HepG2 (cell line): ENCODE measurements around the gene PPP1CC. TPM values are rescaled to one million over a fixed set of nuclear protein-coding genes. Genes with fewer than 3 reads are reported as not detected.

ENCODE experiments used
- ELF3 ChIP-seq: IDR thresholded peaks from 2 replicates; pipeline ENCODE4 v1.6.1; 2016; ENCODE audit warnings: missing genetic modification reagents, missing compliant biosample characterization
- KAT2B ChIP-seq: fragments of 150-350 bp; IDR thresholded peaks from 2 replicates; pipeline ENCODE4 v1.6.1; 2014; ENCODE audit warnings: low read depth, low read length, borderline replicate concordance
- PAWR ChIP-seq: sonication (generic); formaldehyde crosslinking; IDR thresholded peaks from 2 replicates; pipeline ENCODE4 v1.4.0; 2020; ENCODE audit warnings: missing genetic modification reagents, mild to moderate bottlenecking, borderline replicate concordance
- SMAD1 ChIP-seq: sonication (generic); formaldehyde crosslinking; IDR thresholded peaks from 2 replicates; pipeline ENCODE4 v1.4.0; 2020; ENCODE audit warnings: missing genetic modification reagents, low read depth, mild to moderate bottlenecking, borderline replicate concordance
- SSRP1 ChIP-seq: IDR thresholded peaks from 2 replicates; pipeline ENCODE4 v1.6.1; 2016; ENCODE audit warnings: control low read depth
- SYNCRIP ChIP-seq: fragments of 200-400 bp; formaldehyde crosslinking; IDR thresholded peaks from 2 replicates; pipeline ENCODE4 v1.6.1; 2018; ENCODE audit warnings: mild to moderate bottlenecking, low read depth, low read length; ENCODE audit not compliant: insufficient read depth
- ZBTB38 ChIP-seq: sonication (generic); formaldehyde crosslinking; IDR thresholded peaks from 2 replicates; pipeline ENCODE4 v1.5.1; 2020; ENCODE audit warnings: mild to moderate bottlenecking, missing genetic modification reagents
- ZFY ChIP-seq: sonication (generic); formaldehyde crosslinking; IDR thresholded peaks from 2 replicates; pipeline ENCODE4 v1.4.0; 2020; ENCODE audit warnings: missing genetic modification reagents
- ZNF12 ChIP-seq: sonication (generic); formaldehyde crosslinking; IDR thresholded peaks from 2 replicates; pipeline ENCODE4 v1.5.0; 2020; ENCODE audit warnings: missing genetic modification reagents
- ZNF263 ChIP-seq: sonication (generic); formaldehyde crosslinking; IDR thresholded peaks from 2 replicates; pipeline ENCODE4 v1.4.0; 2020; ENCODE audit warnings: missing genetic modification reagents
- ZNF468 ChIP-seq: sonication (generic); formaldehyde crosslinking; IDR thresholded peaks from 2 replicates; pipeline ENCODE4 v1.8.0; 2022; ENCODE audit warnings: mild to moderate bottlenecking, moderate library complexity, missing genetic modification reagents
- polyA plus RNA-seq, 8 experiments: library from polyadenylated mRNA; depleted of rRNA in 3 of 8; stranded (reverse) in 7 of 8; unstranded in 1 of 8; fragments of >200 nt; fragmentation: Illumina TruSeq in 4 of 8; extraction: Trizol in 4 of 8; gene quantifications; 2 replicates each; pipeline versions ENCODE4 v1.2.1 to v1.2.3, GENCODE V29; 2011 to 2016; ENCODE audit warnings: low read depth in 4 of 8, missing spikeins in 1 of 8, mixed read lengths in 1 of 8; ENCODE audit not compliant: insufficient read depth in 1 of 8
- total RNA-seq, 5 experiments: library from RNA; depleted of rRNA; stranded (reverse); fragments of >200 nt; fragmentation: Illumina TruSeq; extraction: Trizol; gene quantifications; 2 replicates each; pipeline ENCODE4 v1.2.3, GENCODE V29; 2016; ENCODE audit warnings: low read depth in 1 of 5
- TF ChIP-seq, protein P1 (sequence below): sonication (generic); formaldehyde crosslinking; IDR thresholded peaks from 2 replicates; pipeline ENCODE4 v1.8.1; 2023; ENCODE audit warnings: mild to moderate bottlenecking, missing genetic modification reagents
- TF ChIP-seq, protein P2 (sequence below), 2 experiments: sonication (generic) in 1 of 2; formaldehyde crosslinking in 1 of 2; IDR thresholded peaks; 2 replicates each; pipeline versions ENCODE4 v1.4.0 to v1.6.1; 2016 to 2020; ENCODE audit warnings: borderline replicate concordance in 1 of 2, low read depth in 1 of 2, mild to moderate bottlenecking in 1 of 2, missing genetic modification reagents in 1 of 2
- TF ChIP-seq, protein P3 (sequence below): sonication (generic); formaldehyde crosslinking; IDR thresholded peaks from 2 replicates; pipeline ENCODE4 v1.5.1; 2020; ENCODE audit warnings: mild to moderate bottlenecking, missing genetic modification reagents, moderate library complexity
- TF ChIP-seq, protein P4 (sequence below): sonication (generic); formaldehyde crosslinking; IDR thresholded peaks from 2 replicates; pipeline ENCODE4 v1.4.0; 2020; ENCODE audit warnings: mild to moderate bottlenecking, missing genetic modification reagents
- TF ChIP-seq, protein P5 (sequence below): sonication (generic); formaldehyde crosslinking; IDR thresholded peaks from 2 replicates; pipeline ENCODE4 v1.4.0; 2020; ENCODE audit warnings: mild to moderate bottlenecking, low read depth, missing genetic modification reagents

The PPP1CC gene
- total and polyA plus RNA-seq, 2 of the 13 experiments (the other 11 are each of a cell fraction or from before 2014, with no cell fraction given), result 178 to 187 TPM

GRCh38 chr12:110689281-110690126 lies 53.2 kb downstream of the PPP1CC start (continued):
- TF ChIP-seq, protein P1, sequence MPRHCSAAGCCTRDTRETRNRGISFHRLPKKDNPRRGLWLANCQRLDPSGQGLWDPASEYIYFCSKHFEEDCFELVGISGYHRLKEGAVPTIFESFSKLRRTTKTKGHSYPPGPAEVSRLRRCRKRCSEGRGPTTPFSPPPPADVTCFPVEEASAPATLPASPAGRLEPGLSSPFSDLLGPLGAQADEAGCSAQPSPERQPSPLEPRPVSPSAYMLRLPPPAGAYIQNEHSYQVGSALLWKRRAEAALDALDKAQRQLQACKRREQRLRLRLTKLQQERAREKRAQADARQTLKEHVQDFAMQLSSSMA (CRISPR knock-in tag), result no peak
- TF ChIP-seq SYNCRIP (no peak), PAWR (no peak), ZNF12 (CRISPR knock-in tag) (no peak), ZNF263 (CRISPR knock-in tag) (0 out of 2 replicates have a peak, but pooled peaks have one; percentile 3), ZFY (CRISPR knock-in tag) (peak; percentile 48), SSRP1 (no peak), ELF3 (CRISPR knock-in tag) (no peak), SMAD1 (no peak), KAT2B (no peak), ZNF468 (no peak), ZBTB38 (CRISPR knock-in tag) (no peak)
- TF ChIP-seq, protein P2, sequence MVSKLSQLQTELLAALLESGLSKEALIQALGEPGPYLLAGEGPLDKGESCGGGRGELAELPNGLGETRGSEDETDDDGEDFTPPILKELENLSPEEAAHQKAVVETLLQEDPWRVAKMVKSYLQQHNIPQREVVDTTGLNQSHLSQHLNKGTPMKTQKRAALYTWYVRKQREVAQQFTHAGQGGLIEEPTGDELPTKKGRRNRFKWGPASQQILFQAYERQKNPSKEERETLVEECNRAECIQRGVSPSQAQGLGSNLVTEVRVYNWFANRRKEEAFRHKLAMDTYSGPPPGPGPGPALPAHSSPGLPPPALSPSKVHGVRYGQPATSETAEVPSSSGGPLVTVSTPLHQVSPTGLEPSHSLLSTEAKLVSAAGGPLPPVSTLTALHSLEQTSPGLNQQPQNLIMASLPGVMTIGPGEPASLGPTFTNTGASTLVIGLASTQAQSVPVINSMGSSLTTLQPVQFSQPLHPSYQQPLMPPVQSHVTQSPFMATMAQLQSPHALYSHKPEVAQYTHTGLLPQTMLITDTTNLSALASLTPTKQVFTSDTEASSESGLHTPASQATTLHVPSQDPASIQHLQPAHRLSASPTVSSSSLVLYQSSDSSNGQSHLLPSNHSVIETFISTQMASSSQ (IDR thresholded peaks at IDR 0.05; ENCODE audit: low read depth), result no peak
- TF ChIP-seq, protein P2 (CRISPR knock-in tag; IDR thresholded peaks at IDR 0.05; ENCODE audit: borderline replicate concordance), result no peak
- TF ChIP-seq, protein P3, sequence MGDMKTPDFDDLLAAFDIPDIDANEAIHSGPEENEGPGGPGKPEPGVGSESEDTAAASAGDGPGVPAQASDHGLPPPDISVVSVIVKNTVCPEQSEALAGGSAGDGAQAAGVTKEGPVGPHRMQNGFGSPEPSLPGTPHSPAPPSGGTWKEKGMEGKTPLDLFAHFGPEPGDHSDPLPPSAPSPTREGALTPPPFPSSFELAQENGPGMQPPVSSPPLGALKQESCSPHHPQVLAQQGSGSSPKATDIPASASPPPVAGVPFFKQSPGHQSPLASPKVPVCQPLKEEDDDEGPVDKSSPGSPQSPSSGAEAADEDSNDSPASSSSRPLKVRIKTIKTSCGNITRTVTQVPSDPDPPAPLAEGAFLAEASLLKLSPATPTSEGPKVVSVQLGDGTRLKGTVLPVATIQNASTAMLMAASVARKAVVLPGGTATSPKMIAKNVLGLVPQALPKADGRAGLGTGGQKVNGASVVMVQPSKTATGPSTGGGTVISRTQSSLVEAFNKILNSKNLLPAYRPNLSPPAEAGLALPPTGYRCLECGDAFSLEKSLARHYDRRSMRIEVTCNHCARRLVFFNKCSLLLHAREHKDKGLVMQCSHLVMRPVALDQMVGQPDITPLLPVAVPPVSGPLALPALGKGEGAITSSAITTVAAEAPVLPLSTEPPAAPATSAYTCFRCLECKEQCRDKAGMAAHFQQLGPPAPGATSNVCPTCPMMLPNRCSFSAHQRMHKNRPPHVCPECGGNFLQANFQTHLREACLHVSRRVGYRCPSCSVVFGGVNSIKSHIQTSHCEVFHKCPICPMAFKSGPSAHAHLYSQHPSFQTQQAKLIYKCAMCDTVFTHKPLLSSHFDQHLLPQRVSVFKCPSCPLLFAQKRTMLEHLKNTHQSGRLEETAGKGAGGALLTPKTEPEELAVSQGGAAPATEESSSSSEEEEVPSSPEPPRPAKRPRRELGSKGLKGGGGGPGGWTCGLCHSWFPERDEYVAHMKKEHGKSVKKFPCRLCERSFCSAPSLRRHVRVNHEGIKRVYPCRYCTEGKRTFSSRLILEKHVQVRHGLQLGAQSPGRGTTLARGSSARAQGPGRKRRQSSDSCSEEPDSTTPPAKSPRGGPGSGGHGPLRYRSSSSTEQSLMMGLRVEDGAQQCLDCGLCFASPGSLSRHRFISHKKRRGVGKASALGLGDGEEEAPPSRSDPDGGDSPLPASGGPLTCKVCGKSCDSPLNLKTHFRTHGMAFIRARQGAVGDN (CRISPR knock-in tag), result peak; percentile 73
- TF ChIP-seq, protein P4, sequence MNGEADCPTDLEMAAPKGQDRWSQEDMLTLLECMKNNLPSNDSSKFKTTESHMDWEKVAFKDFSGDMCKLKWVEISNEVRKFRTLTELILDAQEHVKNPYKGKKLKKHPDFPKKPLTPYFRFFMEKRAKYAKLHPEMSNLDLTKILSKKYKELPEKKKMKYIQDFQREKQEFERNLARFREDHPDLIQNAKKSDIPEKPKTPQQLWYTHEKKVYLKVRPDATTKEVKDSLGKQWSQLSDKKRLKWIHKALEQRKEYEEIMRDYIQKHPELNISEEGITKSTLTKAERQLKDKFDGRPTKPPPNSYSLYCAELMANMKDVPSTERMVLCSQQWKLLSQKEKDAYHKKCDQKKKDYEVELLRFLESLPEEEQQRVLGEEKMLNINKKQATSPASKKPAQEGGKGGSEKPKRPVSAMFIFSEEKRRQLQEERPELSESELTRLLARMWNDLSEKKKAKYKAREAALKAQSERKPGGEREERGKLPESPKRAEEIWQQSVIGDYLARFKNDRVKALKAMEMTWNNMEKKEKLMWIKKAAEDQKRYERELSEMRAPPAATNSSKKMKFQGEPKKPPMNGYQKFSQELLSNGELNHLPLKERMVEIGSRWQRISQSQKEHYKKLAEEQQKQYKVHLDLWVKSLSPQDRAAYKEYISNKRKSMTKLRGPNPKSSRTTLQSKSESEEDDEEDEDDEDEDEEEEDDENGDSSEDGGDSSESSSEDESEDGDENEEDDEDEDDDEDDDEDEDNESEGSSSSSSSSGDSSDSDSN (CRISPR knock-in tag), result peak; percentile 48
- TF ChIP-seq, protein P5, sequence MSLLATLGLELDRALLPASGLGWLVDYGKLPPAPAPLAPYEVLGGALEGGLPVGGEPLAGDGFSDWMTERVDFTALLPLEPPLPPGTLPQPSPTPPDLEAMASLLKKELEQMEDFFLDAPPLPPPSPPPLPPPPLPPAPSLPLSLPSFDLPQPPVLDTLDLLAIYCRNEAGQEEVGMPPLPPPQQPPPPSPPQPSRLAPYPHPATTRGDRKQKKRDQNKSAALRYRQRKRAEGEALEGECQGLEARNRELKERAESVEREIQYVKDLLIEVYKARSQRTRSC, result no peak
